ENCODE results near the gene CYTH1.
"Not testable (repeated sequence)": the region's sequence is repeated elsewhere in the genome, so short reads cannot be mapped to it uniquely, and the experiment has no call there.

CYTH1 gene

GRCh38 chr17:78751000-78751399 lies 31.1 kb downstream of the CYTH1 start:
- H3K4me1 ChIP-seq (ENCODE audit: control insufficient read depth, low read depth, low read length); H3K27ac ChIP-seq (ENCODE audit: low read length); H3K27me3 ChIP-seq (ENCODE audit: control insufficient read depth, insufficient read depth, low read length); H3K36me3 ChIP-seq (ENCODE audit: control insufficient read depth, low read depth, low read length); H3K9me3 ChIP-seq (ENCODE audit: control insufficient read depth, low read depth, low read length); H3K4me3 ChIP-seq (ENCODE audit: low read length); H3K9ac ChIP-seq (ENCODE audit: low read length): not testable (repeated sequence)

- no peaks in the 10 kb centered on the region for H3K36me3 ChIP-seq (ENCODE audit: control insufficient read depth, low read depth, low read length)
- H3K4me1 ChIP-seq (ENCODE audit: control insufficient read depth, low read depth, low read length), result peaks cover 6% of the 10 kb centered on the region
- H3K27ac ChIP-seq (ENCODE audit: low read length), result no peak overlapping the region
- H3K9me3 ChIP-seq (ENCODE audit: control insufficient read depth, low read depth, low read length), result no peaks in the 10 kb centered on the region
- H3K27me3 ChIP-seq (ENCODE audit: control insufficient read depth, insufficient read depth, low read length), result no peaks in the 10 kb centered on the region
- H3K9ac ChIP-seq (ENCODE audit: low read length), result no peak overlapping the region
- H3K4me3 ChIP-seq (ENCODE audit: low read length), result no peak overlapping the region
Measured at GRCh38 chr17:78748730-78749317, 33.2 kb downstream of the CYTH1 start.

- Histone ChIP-seq H3K27me3 (ENCODE audit: control insufficient read depth, insufficient read depth, low read length) (no peaks in the 10 kb centered on the region), H3K36me3 (ENCODE audit: control insufficient read depth, low read depth, low read length) (no peaks in the 10 kb centered on the region), H3K27ac (ENCODE audit: low read length) (no peak overlapping the region), H3K4me1 (ENCODE audit: control insufficient read depth, low read depth, low read length) (peaks cover 6% of the 10 kb centered on the region), H3K9me3 (ENCODE audit: control insufficient read depth, low read depth, low read length) (no peaks in the 10 kb centered on the region), H3K4me3 (ENCODE audit: low read length) (no peak overlapping the region), H3K9ac (ENCODE audit: low read length) (no peak overlapping the region)
Measured at GRCh38 chr17:78748048-78748729, 33.9 kb downstream of the CYTH1 start.

GRCh38 chr17:78747488-78747887 lies 34.6 kb downstream of the CYTH1 start:
- no peak overlapping the region for H3K27ac ChIP-seq (ENCODE audit: low read length)
- H3K36me3 ChIP-seq (ENCODE audit: control insufficient read depth, low read depth, low read length), result no peaks in the 10 kb centered on the region
- H3K9ac ChIP-seq (ENCODE audit: low read length), result no peak overlapping the region

GRCh38 chr17:78746949-78747269 lies 35.2 kb downstream of the CYTH1 start:
- peaks cover 6% of the 10 kb centered on the region for H3K4me1 ChIP-seq (ENCODE audit: control insufficient read depth, low read depth, low read length)
- no peaks in the 10 kb centered on the region for H3K36me3 ChIP-seq (ENCODE audit: control insufficient read depth, low read depth, low read length)
- H3K27ac ChIP-seq (ENCODE audit: low read length), result no peak overlapping the region

More at GRCh38 chr17:78747488-78747887, 34.6 kb downstream of the CYTH1 start:
- no peak overlapping the region for H3K4me3 ChIP-seq (ENCODE audit: low read length)
- H3K9me3 ChIP-seq (ENCODE audit: control insufficient read depth, low read depth, low read length), result no peaks in the 10 kb centered on the region
- H3K4me1 ChIP-seq (ENCODE audit: control insufficient read depth, low read depth, low read length), result peaks cover 6% of the 10 kb centered on the region
- H3K27me3 ChIP-seq (ENCODE audit: control insufficient read depth, insufficient read depth, low read length), result no peaks in the 10 kb centered on the region

GRCh38 chr17:78746263-78746948 lies 35.7 kb downstream of the CYTH1 start:
- Histone ChIP-seq H3K9me3 (ENCODE audit: control insufficient read depth, low read depth, low read length) (no peaks in the 10 kb centered on the region), H3K36me3 (ENCODE audit: control insufficient read depth, low read depth, low read length) (no peaks in the 10 kb centered on the region), H3K4me1 (ENCODE audit: control insufficient read depth, low read depth, low read length) (peaks cover 6% of the 10 kb centered on the region), H3K27me3 (ENCODE audit: control insufficient read depth, insufficient read depth, low read length) (no peaks in the 10 kb centered on the region), H3K9ac (ENCODE audit: low read length) (no peak overlapping the region), H3K27ac (ENCODE audit: low read length) (no peak overlapping the region), H3K4me3 (ENCODE audit: low read length) (no peak overlapping the region)

More at GRCh38 chr17:78746949-78747269, 35.2 kb downstream of the CYTH1 start:
- no peaks in the 10 kb centered on the region for H3K27me3 ChIP-seq (ENCODE audit: control insufficient read depth, insufficient read depth, low read length)
- no peak overlapping the region for H3K9ac ChIP-seq (ENCODE audit: low read length)
- no peak overlapping the region for H3K4me3 ChIP-seq (ENCODE audit: low read length)
- no peaks in the 10 kb centered on the region for H3K9me3 ChIP-seq (ENCODE audit: control insufficient read depth, low read depth, low read length)

GRCh38 chr17:78745407-78746088 lies 36.5 kb downstream of the CYTH1 start:
- no peaks in the 10 kb centered on the region for H3K36me3 ChIP-seq (ENCODE audit: control insufficient read depth, low read depth, low read length)
- no peak overlapping the region for H3K4me3 ChIP-seq (ENCODE audit: low read length)
- no peak overlapping the region for H3K9ac ChIP-seq (ENCODE audit: low read length)
- no peak overlapping the region for H3K27ac ChIP-seq (ENCODE audit: low read length)
- no peaks in the 10 kb centered on the region for H3K27me3 ChIP-seq (ENCODE audit: control insufficient read depth, insufficient read depth, low read length)
- peaks cover 6% of the 10 kb centered on the region for H3K4me1 ChIP-seq (ENCODE audit: control insufficient read depth, low read depth, low read length)
- H3K9me3 ChIP-seq (ENCODE audit: control insufficient read depth, low read depth, low read length), result no peaks in the 10 kb centered on the region

GRCh38 chr17:78742901-78743300 lies 39.2 kb downstream of the CYTH1 start:
- H3K27me3 ChIP-seq (ENCODE audit: control insufficient read depth, insufficient read depth, low read length), result no peaks in the 10 kb centered on the region
- H3K9ac ChIP-seq (ENCODE audit: low read length), result no peak overlapping the region
- no peak overlapping the region for H3K4me3 ChIP-seq (ENCODE audit: low read length)
- no peaks in the 10 kb centered on the region for H3K36me3 ChIP-seq (ENCODE audit: control insufficient read depth, low read depth, low read length)
- H3K9me3 ChIP-seq (ENCODE audit: control insufficient read depth, low read depth, low read length), result no peaks in the 10 kb centered on the region
- H3K4me1 ChIP-seq (ENCODE audit: control insufficient read depth, low read depth, low read length), result peaks cover 6% of the 10 kb centered on the region
- H3K27ac ChIP-seq (ENCODE audit: low read length), result no peak overlapping the region

- Histone ChIP-seq H3K36me3 (ENCODE audit: control insufficient read depth, low read depth, low read length) (no peaks in the 10 kb centered on the region), H3K27me3 (ENCODE audit: control insufficient read depth, insufficient read depth, low read length) (no peaks in the 10 kb centered on the region), H3K4me3 (ENCODE audit: low read length) (no peak overlapping the region), H3K4me1 (ENCODE audit: control insufficient read depth, low read depth, low read length) (peaks cover 6% of the 10 kb centered on the region), H3K27ac (ENCODE audit: low read length) (no peak overlapping the region), H3K9me3 (ENCODE audit: control insufficient read depth, low read depth, low read length) (no peaks in the 10 kb centered on the region), H3K9ac (ENCODE audit: low read length) (no peak overlapping the region)
Measured at GRCh38 chr17:78741644-78742284, 40.3 kb downstream of the CYTH1 start.

- no peak overlapping the region for H3K9ac ChIP-seq (ENCODE audit: low read length)
- H3K36me3 ChIP-seq (ENCODE audit: control insufficient read depth, low read depth, low read length), result no peaks in the 10 kb centered on the region
- H3K27me3 ChIP-seq (ENCODE audit: control insufficient read depth, insufficient read depth, low read length), result no peaks in the 10 kb centered on the region
- H3K27ac ChIP-seq (ENCODE audit: low read length), result no peak overlapping the region
- no peaks in the 10 kb centered on the region for H3K9me3 ChIP-seq (ENCODE audit: control insufficient read depth, low read depth, low read length)
- no peaks in the 10 kb centered on the region for H3K4me1 ChIP-seq (ENCODE audit: control insufficient read depth, low read depth, low read length)
- H3K4me3 ChIP-seq (ENCODE audit: low read length), result no peak overlapping the region
Measured at GRCh38 chr17:78739331-78739931, 42.6 kb downstream of the CYTH1 start.

GRCh38 chr17:78738698-78739097 lies 43.4 kb downstream of the CYTH1 start:
- Histone ChIP-seq H3K36me3 (ENCODE audit: control insufficient read depth, low read depth, low read length) (no peaks in the 10 kb centered on the region), H3K27ac (ENCODE audit: low read length) (no peak overlapping the region), H3K9me3 (ENCODE audit: control insufficient read depth, low read depth, low read length) (no peaks in the 10 kb centered on the region), H3K4me3 (ENCODE audit: low read length) (no peak overlapping the region), H3K4me1 (ENCODE audit: control insufficient read depth, low read depth, low read length) (no peaks in the 10 kb centered on the region), H3K27me3 (ENCODE audit: control insufficient read depth, insufficient read depth, low read length) (no peaks in the 10 kb centered on the region), H3K9ac (ENCODE audit: low read length) (no peak overlapping the region)
